ENCODE measurements around the gene TNN. TPM values are rescaled to one million over a fixed set of nuclear protein-coding genes. Genes with fewer than 3 reads are reported as not detected.

Gene TNN
- total RNA-seq, 1 donor from 2014 or later, result not detected

DNA sequence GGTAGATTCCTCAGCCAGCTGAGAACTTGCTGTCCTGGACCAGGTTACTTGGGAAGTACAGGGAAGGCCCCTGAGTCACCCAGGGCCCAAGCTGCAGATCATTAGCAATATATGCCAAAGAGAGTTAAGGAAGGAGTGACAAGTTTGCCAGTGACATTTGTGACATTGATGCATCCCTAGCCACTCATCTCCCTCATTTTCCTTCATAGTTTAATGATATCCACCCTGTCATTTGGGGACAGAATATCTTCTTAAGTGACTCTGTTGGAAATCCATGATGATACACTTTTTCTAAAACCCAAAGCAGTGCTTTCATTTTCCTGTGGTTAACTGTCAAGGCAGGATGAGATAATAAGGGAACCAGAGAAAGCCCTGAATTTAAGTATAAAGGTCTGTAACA is 3.2 kb downstream of the TNN start:
- DNase-seq (ENCODE audit: low spot score), result no peak
- intact Hi-C loops (cut with DNase I), result no loop called here

DNA sequence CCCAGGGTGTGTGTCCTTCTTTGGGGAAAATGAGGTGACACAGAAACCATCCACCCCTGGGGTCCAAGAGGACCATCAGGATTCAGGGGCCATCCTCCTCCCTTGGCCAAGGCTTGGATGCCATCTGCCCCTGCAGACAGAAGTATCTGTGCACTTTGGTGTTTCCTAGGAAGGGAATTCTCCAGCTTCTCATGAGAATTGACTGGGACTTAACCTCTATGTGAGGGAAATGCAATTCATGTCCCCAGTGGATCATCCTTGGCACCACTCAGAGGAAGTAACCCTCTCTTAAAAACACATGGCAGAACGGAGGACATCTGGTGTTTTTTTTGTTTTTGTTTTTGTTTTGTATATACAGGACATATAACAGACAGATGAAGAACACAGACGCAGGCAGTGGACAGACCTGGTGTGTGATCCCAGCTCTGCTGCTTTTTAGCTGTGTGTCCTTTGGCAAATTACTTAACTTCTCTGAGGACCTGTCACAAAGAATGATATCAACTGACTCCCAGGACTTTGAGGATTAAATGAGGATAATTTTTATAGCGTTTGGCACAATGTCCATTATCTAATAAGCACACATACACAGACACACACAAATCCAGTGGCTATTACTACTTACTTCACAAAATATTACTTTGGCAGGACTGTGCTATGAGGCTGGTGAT is 3.8 kb downstream of the TNN start:
- no peak for DNase-seq (ENCODE audit: low spot score)
- intact Hi-C loops (cut with DNase I), result no loop called here

DNA sequence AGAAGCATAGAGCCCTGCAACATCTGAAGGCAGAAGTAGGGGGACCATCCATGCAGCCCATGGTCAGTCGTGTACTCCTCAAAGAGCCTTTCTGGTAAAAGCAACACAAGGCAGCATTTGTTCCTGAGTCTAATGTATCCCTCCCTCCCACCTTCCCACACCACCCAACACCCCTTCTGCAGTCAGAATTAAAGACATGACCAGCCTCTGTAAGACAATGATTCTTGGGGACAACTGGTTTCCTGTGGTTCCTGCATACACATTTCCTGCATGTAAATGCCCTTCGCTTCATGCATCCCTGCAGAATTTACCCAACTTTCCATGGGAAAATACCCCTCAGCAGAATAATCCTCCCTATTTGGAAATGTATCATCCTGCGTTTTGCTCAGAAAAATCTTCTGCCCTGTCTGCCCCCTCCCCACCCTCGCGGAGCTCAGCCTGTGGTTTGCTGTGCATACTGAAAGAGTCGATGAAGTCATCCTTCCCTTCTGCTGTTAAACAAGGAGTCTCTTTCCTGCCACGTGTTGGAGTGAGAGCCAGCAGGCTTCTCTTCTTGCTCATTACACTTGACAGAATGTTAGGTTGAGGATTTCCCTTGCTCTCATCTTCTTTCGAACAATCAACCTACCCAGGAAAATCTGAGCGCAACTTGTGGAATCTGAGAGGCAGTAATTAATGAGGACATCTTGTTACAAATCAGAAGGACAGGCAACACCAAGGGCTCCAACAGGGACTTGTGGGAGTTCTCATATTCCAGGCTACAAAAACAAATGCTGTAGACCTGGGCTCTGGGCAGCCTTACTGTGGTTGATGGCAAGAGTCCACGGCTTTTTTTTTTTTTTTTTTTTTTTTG is 4.7 kb downstream of the TNN start:
- no peak for DNase-seq (ENCODE audit: low spot score)
- intact Hi-C loops (cut with DNase I), result no loop called here

DNA sequence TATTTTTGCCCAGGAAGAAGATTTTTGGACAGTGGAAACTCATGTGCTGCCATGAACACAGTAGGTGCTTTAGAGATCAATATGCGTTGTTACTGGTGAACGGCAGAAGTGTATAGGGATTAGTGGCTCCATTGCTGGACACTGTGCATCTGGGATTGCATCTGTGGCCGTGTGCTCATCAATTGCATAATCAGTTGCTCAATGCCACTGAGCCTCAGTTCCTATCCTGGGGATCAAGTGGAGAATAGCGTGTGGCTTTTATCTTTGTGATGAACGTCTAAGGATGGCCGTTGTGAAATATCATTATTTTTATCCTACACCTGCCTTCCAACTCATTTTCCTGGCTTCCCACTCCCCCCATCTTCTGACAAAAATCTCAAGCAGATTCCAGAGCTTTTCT is 5.4 kb downstream of the TNN start:
- intact Hi-C loops (cut with DNase I), result no loop called here

DNA sequence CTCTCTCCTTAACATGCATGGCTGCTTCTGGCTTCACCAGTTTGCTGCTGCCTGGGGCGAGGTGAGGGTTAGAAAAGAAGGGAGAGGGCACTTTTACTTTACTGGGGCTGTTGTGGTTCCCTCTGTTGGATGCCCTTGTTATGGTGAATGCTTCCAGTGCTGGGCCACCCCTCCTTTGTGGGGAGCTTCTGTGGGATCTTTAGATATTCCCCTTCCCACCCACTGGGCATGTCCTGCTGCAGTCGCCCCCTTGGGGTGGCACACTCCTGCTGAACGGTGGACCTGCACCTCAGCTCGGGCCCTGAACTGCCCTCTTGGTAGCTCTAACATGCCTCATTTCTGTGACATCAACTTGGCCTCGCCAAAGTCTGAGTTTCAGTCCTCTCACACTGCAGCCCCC is 6.0 kb downstream of the TNN start:
- no peak for DNase-seq (ENCODE audit: low spot score)
- intact Hi-C loops (cut with DNase I), result no loop called here

More for the DNA sequence above, 5.4 kb downstream of the TNN start:
- DNase-seq (ENCODE audit: low spot score), result no peak

DNA sequence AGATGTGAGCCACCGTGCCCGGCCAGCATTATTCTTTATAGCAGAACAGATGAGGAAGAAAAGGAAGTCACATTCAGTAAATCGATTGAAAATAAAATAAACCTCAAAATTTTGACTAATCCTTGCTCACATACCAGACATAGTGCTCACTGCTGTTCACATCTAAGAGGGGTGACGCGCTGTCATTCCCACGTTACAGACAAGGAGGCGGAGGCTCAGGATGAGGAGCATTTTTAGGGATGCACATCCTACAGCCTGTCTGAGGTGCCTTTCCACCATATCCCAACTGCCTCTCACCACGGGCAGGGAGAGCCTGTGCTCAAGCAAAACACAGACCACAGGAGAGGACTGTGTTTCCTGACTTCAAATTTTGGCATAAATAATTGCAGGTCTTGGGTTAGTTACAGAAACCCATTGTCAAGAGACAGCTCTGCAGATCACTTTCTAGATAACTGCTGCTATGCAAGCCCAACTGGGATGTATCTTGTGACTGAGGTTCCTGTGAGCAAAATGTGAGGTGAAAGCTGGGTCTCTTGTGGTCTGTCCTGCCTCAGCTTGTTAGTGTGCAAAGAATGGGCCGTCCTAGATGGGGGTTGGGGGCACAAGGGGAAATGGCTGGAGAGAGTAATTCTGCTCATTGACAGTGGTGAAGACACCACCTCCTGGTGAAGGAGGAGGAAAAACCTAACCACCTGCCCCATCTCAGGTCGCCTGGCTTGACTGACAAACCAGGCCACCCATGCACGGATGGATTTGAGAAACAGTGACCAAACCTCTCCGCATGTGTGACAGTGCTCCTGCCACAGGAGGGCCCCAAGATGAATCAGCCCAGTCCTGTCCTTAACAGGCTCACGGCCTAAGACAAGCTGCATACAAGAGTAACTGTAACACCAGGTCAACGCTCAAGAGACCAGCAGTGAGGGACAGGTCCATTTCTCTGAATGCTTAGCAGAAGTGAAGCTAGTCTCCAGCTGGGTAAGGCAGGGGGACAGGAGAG is 8.2 kb downstream of the TNN start:
- intact Hi-C loops (cut with DNase I), result no loop called here
- DNase-seq (ENCODE audit: low spot score), result no peak

DNA sequence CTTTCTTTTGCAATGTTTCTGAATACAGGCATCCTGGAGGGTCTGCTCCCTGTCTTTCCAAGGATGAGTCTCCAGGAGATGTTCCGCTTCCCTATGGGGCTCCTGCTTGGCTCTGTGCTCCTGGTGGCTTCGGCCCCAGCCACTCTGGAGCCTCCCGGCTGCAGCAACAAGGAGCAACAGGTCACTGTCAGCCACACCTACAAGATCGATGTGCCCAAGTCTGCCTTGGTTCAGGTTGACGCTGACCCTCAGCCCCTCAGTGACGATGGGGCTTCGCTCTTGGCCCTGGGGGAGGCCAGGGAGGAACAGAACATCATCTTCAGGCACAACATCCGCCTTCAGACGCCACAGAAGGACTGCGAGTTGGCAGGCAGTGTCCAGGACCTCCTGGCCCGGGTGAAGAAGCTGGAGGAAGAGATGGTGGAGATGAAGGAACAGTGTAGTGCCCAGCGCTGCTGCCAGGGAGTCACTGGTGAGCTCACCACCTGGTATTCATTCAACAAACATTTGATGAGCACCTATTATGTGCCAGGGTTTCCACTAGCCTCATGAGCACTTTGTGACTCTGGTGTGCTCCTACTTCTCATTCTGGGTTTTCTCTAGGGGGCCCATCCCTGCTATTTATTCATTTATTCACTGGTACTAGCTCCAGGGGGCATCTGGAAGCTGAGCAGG is 9.9 kb downstream of the TNN start:
- no peak for DNase-seq (ENCODE audit: low spot score)
- intact Hi-C loops (cut with DNase I), result no loop called here

DNA sequence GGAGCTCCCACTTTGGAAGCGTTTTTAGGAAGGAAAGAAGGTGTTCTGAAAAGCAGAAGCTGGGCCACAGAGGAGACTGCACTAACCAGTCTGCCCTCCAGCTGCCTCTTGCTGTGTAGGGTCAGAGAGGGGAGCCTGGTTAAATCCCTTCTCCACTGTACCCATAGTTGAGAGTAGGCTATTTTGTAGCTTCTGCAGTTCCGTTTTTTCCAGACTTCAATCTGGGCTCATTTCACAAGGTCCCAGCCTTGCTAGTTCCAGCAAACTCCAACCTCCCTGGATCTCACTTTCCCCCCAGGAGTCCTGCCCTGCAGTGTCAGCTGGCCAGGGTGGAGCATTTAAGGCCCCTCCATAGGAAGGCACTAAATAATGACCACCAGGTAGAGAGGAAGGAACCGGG is 11.0 kb downstream of the TNN start:
- no peak for DNase-seq (ENCODE audit: low spot score)
- intact Hi-C loops (cut with DNase I), result no loop called here

DNA sequence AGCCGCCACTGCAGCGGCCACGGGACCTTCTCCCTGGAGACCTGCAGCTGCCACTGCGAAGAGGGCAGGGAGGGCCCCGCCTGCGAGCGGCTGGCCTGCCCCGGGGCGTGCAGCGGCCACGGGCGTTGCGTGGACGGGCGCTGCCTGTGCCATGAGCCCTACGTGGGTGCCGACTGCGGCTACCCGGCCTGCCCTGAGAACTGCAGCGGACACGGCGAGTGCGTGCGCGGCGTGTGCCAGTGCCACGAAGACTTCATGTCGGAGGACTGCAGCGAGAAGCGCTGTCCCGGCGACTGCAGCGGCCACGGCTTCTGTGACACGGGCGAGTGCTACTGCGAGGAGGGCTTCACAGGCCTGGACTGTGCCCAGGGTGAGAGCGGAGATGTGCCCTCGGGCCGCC is 11.7 kb downstream of the TNN start:
- intact Hi-C loops (cut with DNase I), result no loop called here
- no peak for DNase-seq (ENCODE audit: low spot score)

DNA sequence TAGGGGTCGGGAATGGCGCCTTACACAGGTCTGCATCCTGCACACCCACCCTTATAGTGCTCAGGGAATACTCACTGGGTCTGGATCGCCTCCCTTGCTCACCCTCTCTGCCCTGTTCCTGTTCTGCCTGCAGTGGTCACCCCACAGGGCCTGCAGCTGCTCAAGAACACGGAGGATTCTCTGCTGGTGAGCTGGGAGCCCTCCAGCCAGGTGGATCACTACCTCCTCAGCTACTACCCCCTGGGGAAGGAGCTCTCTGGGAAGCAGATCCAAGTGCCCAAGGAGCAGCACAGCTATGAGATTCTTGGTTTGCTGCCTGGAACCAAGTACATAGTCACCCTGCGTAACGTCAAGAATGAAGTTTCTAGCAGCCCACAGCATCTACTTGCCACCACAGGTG is 12.4 kb downstream of the TNN start:
- DNase-seq (ENCODE audit: low spot score), result no peak
- intact Hi-C loops (cut with DNase I), result no loop called here

DNA sequence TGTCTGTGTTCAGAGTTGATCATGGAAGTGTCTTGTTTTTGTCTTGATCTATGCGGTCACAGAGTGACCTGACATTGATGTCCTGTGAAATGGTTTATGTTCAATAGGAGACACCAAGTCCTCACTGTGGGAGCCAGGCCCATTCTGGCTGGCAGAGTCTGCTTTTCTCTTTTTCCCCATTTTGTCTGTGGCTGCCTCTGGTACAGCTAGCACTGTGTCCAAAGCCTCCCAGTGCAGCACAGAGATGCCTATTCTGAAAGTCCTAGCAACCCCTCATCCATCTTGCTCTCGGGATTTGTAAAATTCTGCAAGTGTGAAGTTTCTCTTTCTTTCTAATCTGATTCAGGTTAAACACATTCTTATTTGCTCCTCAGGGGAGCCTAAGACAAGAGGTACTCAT is 14.3 kb downstream of the TNN start:
- no peak for DNase-seq (ENCODE audit: low spot score)
- intact Hi-C loops (cut with DNase I), result no loop called here

DNA sequence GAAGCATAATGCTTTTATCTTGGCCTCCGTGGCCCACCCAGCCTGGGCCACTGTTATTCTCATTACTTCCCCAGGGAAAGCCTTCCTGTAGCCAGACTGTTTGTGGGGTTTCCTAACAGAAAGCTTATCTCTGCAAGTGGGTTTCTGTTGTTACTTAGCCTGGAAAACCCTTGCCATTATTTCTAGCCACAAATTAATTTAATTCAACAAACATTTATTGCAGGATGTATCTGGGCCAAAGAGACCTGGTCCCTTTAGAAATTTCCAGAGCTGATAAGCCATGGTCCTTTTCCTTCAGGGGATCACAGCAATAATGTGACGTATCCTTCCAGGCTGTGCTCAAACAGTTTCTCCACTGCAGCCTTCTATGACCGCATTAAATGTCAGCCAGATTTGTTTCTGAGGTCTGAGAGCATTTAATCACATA is 20.9 kb downstream of the TNN start:
- no peak for DNase-seq (ENCODE audit: low spot score)

DNA sequence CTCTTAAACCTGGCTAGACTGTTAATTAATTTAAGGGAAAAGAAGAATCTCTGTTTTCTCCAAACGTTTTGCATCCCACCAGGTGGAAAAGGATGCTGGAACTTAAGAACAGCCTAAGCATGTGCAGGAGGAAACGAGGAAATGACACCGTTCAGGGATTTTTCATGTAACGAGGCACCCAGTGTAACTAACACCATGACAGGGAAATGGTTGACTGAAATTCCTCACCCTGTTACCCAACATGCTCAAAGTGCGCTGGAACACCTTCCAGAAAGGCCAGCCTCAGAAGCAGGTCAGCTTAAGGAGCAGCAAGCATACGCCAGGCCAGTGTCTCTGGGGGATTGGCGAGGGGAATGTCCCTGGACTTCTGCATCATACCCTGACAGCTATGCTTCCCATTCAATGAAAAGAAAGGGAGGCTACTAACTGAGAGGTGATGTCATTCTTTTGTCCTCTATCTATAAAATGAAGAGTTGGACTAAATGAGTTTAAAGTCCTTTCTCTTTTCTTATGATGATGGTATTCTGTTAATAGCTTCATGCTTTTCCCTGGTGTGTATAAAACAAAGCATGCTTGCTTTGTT is 21.6 kb downstream of the TNN start:
- intact Hi-C loops (cut with DNase I), result no loop called here
- no peak for DNase-seq (ENCODE audit: low spot score)

More for the DNA sequence above, 20.9 kb downstream of the TNN start:
- intact Hi-C loops (cut with DNase I), result no loop called here

DNA sequence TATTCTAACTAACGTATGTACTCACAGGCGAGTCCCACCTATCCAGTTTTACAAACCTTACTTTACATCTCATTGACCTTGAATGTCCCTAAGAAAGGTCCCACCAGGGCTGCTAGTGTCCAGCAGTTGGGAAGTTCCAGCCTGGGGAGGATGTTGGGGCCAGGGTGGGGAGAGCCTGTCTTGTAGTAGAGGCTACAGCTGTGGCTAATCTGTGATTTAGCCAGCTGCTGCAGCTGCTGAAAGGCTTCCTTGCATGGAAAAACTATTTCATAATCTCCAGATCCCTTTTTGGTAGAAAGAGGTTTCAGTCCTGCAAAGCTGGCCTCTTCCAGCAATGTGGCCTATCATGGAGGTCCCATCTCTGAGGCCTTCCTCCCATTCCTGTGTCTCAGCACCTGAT is 23.1 kb downstream of the TNN start:
- intact Hi-C loops (cut with DNase I), result no loop called here
- DNase-seq (ENCODE audit: low spot score), result no peak

DNA sequence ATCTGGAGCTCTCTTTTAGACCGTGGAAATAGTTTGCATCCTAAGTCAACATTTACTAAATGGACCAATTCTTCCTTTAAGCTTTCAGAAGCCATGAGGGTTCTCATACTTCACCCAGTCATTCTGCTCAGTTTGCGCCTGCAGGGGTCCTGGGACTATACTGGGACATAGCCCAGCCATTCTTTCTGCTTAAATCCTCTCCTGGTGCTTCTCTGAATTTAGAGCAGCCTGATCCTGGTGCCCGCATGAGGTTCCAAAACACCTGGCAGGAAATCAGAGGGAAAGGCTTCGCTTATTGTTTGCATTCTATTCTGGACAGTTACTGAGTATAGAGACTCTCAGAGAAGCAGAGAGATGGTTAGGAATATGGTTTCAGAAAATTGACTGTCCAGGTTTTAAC is 27.0 kb downstream of the TNN start:
- DNase-seq (ENCODE audit: low spot score), result no peak
- intact Hi-C loops (cut with DNase I), result no loop called here

DNA sequence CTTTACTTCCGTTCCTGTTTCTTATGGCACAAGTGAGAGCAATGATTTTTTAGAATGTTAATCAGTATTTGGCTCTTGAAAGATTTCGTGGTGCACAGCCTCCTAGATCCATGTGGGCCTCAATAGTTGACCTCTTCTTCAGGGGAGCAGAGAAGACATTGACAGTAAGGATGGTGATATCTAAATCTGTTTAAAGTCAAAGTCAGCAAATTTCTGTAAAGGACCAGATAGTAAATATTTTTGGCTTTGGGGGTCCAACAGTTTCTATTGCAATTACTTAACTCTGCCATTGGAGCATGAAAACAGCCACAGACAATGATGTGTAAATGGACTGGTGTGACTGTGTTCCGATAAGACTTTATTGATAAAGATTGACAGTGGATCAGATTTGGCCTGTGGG is 27.4 kb downstream of the TNN start:
- intact Hi-C loops (cut with DNase I), result no loop called here
- no peak for DNase-seq (ENCODE audit: low spot score)

DNA sequence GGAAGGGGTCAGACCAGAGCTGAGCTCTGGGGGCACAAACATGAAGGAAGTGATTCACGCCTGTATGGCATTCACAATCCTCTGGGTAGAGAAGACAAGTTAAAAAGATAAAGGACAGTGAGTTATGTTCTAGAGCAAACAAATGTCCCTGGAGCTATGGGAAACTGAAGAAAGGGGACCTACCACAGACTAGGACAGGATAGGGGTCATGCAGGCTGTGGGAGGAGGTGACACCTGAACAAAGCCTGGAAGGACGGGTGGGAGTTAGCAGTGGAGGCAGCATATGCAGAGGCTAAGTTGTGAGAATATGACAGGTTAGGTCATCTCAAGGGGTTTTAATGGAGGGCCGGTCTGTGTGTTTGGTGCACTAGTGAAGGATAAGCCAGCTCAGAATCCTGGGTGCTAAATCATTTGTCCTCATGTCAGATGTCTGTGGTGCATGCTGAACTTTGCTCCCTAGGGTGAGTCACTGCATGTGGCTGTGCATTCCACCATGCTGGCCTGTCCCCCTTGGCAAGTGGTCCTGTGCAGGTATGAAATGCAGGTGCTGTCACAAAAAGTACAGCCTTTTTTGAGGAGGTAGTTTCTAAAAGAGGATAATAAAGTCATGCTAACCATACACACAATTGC is 28.5 kb downstream of the TNN start:
- DNase-seq (ENCODE audit: low spot score), result no peak
- intact Hi-C loops (cut with DNase I), result no loop called here

DNA sequence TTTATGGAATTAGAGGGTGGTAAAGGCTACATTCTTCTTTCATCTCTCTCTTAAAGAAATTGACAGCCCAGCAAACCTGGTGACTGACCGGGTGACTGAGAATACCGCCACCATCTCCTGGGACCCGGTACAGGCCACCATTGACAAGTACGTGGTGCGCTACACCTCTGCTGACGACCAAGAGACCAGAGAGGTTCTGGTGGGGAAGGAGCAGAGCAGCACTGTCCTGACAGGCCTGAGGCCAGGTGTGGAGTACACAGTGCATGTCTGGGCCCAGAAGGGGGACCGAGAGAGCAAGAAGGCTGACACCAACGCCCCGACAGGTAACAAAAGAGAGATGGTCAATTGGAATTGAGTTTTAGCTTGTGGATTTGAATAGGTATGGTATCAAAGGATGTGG is 29.7 kb downstream of the TNN start:
- no peak for DNase-seq (ENCODE audit: low spot score)
- intact Hi-C loops (cut with DNase I), result no loop called here

DNA sequence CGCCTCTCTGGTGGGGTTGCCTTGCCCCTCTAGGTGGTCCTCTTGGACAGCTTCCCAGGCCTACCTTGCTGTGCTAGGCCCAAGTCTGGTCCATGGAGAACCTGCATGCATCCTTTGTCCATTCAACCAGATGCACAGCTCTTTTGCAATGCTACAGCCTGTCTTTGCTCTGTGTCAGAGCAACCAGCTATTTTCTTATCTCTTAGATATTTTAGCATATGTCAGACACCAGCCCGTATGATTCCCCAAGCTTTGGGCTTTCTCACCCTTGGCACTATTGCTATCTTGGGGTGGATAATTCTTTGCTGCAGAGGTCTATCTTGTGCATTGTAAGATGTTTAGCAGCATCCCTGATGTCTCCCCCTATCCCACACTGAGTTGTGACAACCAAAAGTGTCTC is 32.3 kb downstream of the TNN start:
- no peak for DNase-seq (ENCODE audit: low spot score)
- intact Hi-C loops (cut with DNase I), result no loop called here
